Colon (tissue), 2 donors: ENCODE data around the gene COX7B.
"Not testable (repeated sequence)": the region's sequence is repeated elsewhere in the genome, so short reads cannot be mapped to it uniquely, and the experiment has no call there.

Source experiments
- FAIRE-seq: peaks from 2 replicates; lab custom pipeline; 2012; peaks lifted over from hg19 to GRCh38; lab: Jason Lieb, UNC
- donor health status: control.
- donor health status: control.

The COX7B gene, protein sequence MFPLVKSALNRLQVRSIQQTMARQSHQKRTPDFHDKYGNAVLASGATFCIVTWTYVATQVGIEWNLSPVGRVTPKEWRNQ

GRCh38 chrX:77899081-77899828 lies at the start of gene COX7B:
Gene COX7B, plus strand, starts transcription at chrX:77899468. Its CDS starts 86 bp downstream, at chrX:77899554.
- peak; percentile 80 for FAIRE-seq

GRCh38 chrX:77875372-77875771 lies 23.9 kb upstream of the COX7B start:
- no peak for FAIRE-seq

DNA sequence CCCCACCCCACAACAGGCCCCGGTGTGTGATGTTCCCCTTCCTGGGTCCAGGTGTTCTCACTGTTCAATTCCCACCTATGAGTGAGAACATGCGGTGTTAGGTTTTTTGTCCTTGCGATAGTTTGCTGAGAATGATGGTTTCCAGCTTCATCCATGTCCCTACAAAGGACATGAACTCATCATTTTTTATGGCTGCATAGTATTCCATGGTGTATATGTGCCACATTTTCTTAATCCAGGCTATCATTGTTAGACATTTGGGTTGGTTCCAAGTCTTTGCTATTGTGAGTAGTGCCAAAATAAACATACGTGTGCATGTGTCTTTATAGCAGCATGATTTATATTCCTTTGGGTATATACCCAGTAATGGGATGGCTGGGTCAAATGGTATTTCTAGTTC lies 17.9 kb upstream of the COX7B start:
- FAIRE-seq = not testable (repeated sequence)

DNA sequence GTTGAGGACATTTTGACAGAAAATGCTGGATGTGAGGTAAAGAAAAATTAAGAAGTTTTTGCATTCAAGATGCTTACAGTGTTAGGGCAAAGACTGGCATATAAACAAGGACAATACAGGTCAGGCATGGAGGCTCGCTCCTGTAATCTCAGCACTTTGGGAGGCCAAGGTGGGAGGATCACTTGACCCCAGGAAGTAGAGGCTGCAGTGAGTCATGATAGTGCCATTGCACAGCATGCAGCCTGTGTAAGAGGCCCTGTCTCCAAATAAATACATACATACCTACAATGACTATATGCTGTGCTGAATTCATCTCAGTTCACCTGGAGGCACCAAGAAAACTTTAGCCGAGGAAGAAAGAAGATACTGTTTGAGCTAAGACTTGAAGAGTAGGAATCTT lies 6.4 kb upstream of the COX7B start:
- FAIRE-seq = no peak

DNA sequence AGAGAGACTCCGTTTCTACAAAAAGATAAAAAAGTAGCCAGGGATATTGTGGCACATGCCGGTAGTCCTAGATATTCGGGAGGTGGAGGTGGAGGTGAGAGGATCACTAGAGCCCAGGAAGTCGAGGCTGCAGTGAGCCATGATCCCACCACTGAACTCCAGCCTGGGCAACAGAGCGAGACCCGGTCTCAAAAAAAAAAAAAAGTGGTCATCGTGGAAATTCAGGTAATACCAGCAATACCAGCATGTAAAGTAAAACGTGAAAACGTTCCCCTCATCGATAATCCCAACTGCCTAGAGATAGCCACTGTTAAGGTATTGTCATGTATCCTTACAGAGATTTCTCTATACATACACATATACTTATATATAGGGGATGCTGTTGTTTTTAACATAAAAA lies 5.6 kb upstream of the COX7B start:
- no peak for FAIRE-seq

GRCh38 chrX:77894921-77895886 lies 4.1 kb upstream of the COX7B start, which contains the start of gene MAGT1:
Gene MAGT1, minus strand, starts transcription at chrX:77895435. Its CDS starts 25 bp downstream, at chrX:77895410.
- FAIRE-seq = peak; percentile 90

DNA sequence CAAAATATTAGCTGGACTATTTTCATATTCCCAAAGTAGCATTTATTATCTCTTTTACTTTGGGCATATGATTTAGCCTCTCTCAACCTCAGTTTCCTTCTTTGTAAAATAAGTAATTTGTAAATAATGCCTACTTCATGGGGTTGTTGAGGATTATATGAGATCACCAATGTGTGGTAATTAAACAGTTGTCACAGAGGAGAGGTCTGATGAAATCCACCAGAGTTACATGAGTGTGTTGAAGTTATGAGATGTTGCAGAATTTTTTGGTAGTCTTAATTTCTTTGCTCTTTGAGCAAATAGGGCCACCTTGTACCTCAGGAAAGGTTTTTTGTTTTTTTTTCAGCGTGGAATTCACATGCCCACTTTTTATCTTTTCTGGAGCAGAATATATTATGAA lies 1.4 kb downstream of the COX7B start:
- no peak for FAIRE-seq

GRCh38 chrX:77901506-77901905 lies 2.2 kb downstream of the COX7B start:
- no peak for FAIRE-seq

- no peak for FAIRE-seq
Measured at GRCh38 chrX:77910108-77910840, 11.0 kb downstream of the COX7B start, which contains the start of gene ATP7A. Gene ATP7A, plus strand, starts transcription at chrX:77910693. Its CDS starts 60,949 bp downstream, at chrX:77971642.

DNA sequence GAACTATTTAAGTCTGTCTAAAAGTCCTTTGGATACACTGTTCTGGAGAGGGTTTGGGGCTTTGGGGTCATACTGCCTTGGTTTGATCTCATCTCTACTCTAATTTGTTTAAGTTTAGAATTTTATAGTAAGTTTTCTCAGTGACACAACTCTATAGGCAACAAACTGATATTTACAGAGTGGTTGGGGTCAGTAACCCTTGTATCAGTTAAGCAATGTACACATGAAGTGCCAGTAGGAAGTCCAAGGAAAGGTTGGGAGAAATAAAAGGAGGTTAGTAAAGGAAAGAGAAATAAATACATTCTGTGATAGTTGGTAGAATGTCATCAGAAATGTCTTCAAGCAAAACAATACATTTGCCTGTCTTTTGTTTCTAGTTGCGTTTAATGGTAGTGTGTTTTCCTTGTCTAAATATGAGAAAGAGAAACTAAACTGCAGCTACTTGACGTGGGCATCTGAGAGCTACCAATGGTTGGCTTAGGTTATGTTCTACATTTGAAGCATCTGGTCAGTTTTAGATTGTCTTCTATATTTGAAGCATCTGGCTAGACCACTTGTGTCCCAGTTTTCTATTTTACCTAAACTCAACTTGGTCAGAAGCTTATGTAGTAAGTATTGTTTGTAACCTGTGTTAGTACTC lies 18.1 kb downstream of the COX7B start:
- FAIRE-seq = no peak

- no peak for FAIRE-seq
Measured at GRCh38 chrX:77918568-77918967, 19.3 kb downstream of the COX7B start.

DNA sequence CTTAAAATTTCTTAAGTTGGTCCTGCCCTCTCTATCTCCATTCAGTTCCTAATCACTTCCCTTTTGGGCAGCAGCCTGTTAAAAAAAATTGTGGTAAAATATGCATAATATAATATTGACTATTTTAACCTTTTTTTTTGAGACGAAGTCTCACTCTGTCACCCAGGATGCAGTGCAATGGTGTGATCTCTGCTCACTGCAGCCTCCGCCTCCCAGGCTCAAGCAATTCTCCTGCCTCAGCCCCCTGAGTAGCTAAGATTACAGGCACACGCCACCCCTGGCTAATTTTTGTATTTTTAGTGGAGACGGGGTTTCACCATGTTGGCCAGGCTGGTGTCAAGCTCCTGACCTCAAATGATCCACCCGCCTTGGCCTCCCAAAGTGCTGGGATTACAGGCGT lies 20.1 kb downstream of the COX7B start:
- not testable (repeated sequence) for FAIRE-seq

DNA sequence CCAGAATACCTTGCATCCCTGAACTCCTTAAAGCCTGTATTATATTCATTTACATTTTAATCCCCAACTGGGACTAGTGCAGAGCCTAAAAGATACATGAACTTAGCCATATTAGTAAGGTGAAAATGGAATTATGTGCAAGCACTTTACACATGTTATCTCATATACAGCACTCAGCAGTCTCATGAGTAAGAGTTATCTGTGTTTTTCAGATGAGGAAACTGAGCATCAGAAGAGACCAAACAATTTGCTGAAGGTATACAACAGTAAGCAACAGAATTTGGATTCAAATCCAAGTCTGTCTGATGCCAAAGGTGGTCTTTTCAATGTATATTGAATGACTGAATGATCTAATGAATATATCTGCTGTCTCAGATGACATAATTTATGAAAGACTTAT lies 23.5 kb downstream of the COX7B start:
- FAIRE-seq = peak; percentile 36

GRCh38 chrX:77924320-77924859 lies 25.1 kb downstream of the COX7B start:
- FAIRE-seq = no peak

DNA sequence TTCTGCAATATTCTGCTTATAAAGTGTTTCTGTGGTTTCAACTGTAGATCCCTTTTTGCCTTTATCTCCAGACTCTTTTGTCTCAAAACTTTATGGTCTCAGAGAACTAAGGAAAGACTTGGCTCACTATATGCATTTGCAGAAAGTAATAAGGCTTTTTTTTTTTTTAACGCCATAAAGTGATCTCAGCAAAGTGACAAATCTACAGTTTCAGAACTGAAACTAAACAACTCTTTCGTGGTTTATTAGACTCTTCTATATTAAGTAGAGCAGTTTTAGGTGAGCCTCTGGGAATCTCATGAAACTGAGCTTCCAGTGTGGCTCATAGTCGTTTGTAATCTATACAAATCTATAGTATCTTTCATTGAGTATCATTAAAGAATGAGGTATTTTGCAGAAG lies 26.5 kb downstream of the COX7B start:
- peak; percentile 49 for FAIRE-seq

GRCh38 chrX:77930581-77930980 lies 31.3 kb downstream of the COX7B start:
- no peak for FAIRE-seq

GRCh38 chrX:77935886-77936285 lies 36.6 kb downstream of the COX7B start:
- FAIRE-seq = no peak

DNA sequence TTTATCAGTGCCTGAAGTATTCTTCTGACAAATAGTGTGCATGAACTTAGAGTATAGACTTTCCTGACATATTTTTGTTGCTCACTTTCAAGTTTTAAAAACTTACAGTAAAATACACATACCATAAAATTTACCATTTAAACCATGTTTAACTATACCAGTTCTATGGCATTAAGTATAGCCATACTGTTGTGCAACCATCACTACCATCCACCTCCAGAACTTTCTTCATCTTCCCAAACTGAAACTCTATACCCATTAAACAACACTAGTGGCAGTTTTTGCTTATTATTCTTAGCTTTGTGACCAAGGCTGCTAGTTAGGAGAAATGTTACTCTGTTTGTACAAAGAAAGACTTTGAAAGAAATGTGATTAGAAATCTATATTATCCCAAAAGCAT lies 37.0 kb downstream of the COX7B start:
- FAIRE-seq = no peak

- peak; percentile 38 for FAIRE-seq
Measured at GRCh38 chrX:77937291-77937690, 38.0 kb downstream of the COX7B start.

- FAIRE-seq = peak; percentile 88
Measured at GRCh38 chrX:77938083-77938680, 38.9 kb downstream of the COX7B start.

GRCh38 chrX:77945031-77945430 lies 45.8 kb downstream of the COX7B start:
- not testable (repeated sequence) for FAIRE-seq
